ENCODE results near the gene NID1. TPM values are rescaled to one million over a fixed set of nuclear protein-coding genes. Genes with fewer than 3 reads are reported as not detected.

Gene NID1
- total and polyA plus RNA-seq, 9 of the 15 experiments (the other 6 are each of a cell fraction or from before 2014, with no cell fraction given) = 0.22 TPM; not detected in 8

DNA sequence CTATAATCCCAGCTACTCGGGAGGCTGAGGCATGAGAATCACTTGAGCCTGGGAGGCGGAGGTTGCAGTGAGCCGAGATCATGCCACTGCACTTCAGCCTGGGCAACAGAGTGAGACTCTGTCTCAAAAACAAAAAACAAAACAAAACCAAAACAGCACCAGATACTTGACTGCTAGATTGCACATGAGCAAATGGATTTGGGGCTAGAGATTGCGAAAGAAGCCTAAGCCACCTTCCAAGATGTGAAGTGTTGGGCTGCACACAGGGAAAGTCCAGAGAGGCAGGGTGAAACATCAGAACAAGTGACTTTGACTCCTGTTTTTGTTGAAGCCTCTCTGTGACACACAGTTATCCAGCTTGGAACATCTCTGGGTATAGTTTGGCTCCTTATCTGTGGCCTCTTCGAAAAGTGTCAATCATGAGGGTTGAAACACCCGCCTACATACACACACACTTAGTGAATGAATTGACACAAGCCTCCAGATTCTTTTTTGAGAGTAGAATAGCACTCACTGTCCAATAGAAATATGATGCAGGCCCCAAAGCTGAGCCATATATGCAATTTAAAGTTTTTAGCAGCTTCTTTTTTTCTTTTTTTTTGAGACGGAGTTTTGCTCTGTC lies 43.2 kb upstream of the NID1 start (continued):
- TF ChIP-seq, protein P1, sequence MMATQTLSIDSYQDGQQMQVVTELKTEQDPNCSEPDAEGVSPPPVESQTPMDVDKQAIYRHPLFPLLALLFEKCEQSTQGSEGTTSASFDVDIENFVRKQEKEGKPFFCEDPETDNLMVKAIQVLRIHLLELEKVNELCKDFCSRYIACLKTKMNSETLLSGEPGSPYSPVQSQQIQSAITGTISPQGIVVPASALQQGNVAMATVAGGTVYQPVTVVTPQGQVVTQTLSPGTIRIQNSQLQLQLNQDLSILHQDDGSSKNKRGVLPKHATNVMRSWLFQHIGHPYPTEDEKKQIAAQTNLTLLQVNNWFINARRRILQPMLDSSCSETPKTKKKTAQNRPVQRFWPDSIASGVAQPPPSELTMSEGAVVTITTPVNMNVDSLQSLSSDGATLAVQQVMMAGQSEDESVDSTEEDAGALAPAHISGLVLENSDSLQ (IDR thresholded peaks at IDR 0.05) = peak; percentile 94
- no peak for TF ChIP-seq CEBPG (CRISPR knock-in tag; IDR thresholded peaks at IDR 0.05)
- TF ChIP-seq CEBPG (tag; conservative IDR thresholded peaks at IDR 0.05 in 1 of 2, IDR thresholded peaks at IDR 0.05 in 1 of 2) = peak; percentile 47 to 78

DNA sequence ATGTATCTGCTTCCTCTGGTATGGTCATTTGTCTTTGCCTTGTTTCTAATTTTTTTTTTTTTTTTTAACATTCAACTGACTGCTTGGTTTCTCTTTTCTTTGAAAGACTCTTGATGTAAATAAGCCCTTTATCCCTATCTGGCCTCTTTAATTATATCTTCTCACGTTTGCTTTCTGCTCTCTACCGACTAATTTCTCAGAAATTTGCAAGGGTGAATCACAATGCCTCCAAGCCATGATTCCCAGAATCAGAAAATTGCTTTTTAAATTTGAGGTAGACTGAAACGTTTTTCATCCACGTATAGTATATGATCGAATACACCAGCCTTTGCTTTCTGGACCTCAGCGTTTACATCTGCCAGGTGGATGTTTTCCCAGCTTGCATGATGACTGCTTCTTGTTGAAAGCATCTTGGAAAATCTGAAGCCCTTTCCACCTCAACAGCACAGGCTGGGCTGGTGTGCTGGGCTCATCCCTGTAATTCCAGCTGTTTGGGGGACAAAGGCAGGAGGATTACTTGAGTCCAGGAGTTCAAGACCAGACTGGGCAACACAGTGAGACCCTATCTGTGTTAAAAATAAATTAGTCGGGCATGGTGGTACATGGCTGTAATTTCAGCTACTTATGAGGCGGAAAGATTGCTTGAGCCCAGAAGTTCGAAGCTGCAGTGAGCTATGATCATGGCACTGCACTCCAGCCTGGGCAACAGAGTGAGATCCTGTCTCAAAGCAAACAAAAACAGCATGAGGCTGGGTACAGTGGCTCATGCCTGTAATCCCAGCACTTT lies 42.4 kb upstream of the NID1 start:
- Histone ChIP-seq H3K36me3 (ENCODE audit: control insufficient read depth, insufficient read depth, low read length) (no peaks in the 10 kb centered on the region), H3K27ac (ENCODE audit: extremely low read depth, low read depth, low read length) (no peak overlapping the region), H3K9me1 (ENCODE audit: control insufficient read depth, insufficient read depth, low read length) (no peaks in the 10 kb centered on the region), H3K27me3 (ENCODE audit: control insufficient read depth in 2 of 2, insufficient read depth in 2 of 2, low read length in 2 of 2) (peaks cover 0 to 20% of the 10 kb centered on the region in 2 experiments; a peak in 2 of 5 replicates), H3K4me2 (ENCODE audit: insufficient read depth, low read length) (no peak overlapping the region), H3K4me1 (replicated peaks in 1 of 2; ENCODE audit: control insufficient read depth in 2 of 2, insufficient read depth in 2 of 2, low read length in 2 of 2) (peaks cover 3% of the 10 kb centered on the region in 2 experiments; a peak in 3 of 5 replicates), H3K9ac (ENCODE audit: insufficient read depth in 1 of 2, low read depth in 2 of 2, low read length in 2 of 2) (no peak overlapping the region), H3K9me3 (replicated peaks; ENCODE audit: control insufficient read depth, insufficient read depth, low read depth, low read length) (no peaks in the 10 kb centered on the region), H2AFZ (ENCODE audit: low read depth, low read length) (no peak overlapping the region), H4K20me1 (replicated peaks; ENCODE audit: control insufficient read depth, insufficient read depth, low read length) (no peaks in the 10 kb centered on the region; the same call in none of the 2 replicates), H3K79me2 (ENCODE audit: control insufficient read depth, insufficient read depth, low read length) (no peaks in the 10 kb centered on the region), H3K4me3 (no peak overlapping the region)
- intact Hi-C loops (cut with micrococcal nuclease) = loop anchor here (5.0 to 10.0 kb wide), 3 partner anchors 240 to 1697 kb away; no protein-coding TSS in a partner anchor
- CTCF ChIA-PET (ENCODE audit: low intra/inter-chr PET ratio) = interaction anchor here (1.0 kb wide), 1 partner anchor 383 kb away, joined by 3 read pairs; no protein-coding TSS in a partner anchor
- BruUV-seq (replicated peaks) = no TSS peak
- in situ Hi-C loops (cut with MboI) = loop anchor here (25.0 kb wide), 2 partner anchors 1280 to 1455 kb away; no protein-coding TSS in a partner anchor
- ATAC-seq (no peak), FAIRE-seq (no peak), DNase-seq (ENCODE audit: extremely low read depth in 1 of 4, low spot score in 3 of 4) (no peak)
- POLR2A ChIA-PET = interaction anchor here (1.5 kb wide), 1 partner anchor 396 kb away, joined by 3 read pairs; no protein-coding TSS in a partner anchor
- WGBS (ENCODE audit: insufficient coverage, low coverage, missing lambda C conversion rate) = 7% methylated on average over 9 of the region's 9 CpGs
- TF ChIP-seq, protein P2, sequence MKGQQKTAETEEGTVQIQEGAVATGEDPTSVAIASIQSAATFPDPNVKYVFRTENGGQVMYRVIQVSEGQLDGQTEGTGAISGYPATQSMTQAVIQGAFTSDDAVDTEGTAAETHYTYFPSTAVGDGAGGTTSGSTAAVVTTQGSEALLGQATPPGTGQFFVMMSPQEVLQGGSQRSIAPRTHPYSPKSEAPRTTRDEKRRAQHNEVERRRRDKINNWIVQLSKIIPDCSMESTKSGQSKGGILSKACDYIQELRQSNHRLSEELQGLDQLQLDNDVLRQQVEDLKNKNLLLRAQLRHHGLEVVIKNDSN (CRISPR knock-in tag; IDR thresholded peaks at IDR 0.05) = 0 out of 2 replicates have a peak, but pooled peaks have one; percentile 16
- TF ChIP-seq ZNF785 (CRISPR knock-in tag; IDR thresholded peaks at IDR 0.05) = no peak
- TF ChIP-seq THRAP3 (IDR thresholded peaks at IDR 0.05; ENCODE audit: borderline replicate concordance) = no peak
- peak; percentile 87 for TF ChIP-seq ZNF121 (CRISPR knock-in tag; conservative IDR thresholded peaks at IDR 0.05)
- TF ChIP-seq MAFF (IDR thresholded peaks at IDR 0.05; ENCODE audit: low read length) = no peak
- no peak for TF ChIP-seq CC2D1A (IDR thresholded peaks at IDR 0.05)
- TF ChIP-seq, protein P3, sequence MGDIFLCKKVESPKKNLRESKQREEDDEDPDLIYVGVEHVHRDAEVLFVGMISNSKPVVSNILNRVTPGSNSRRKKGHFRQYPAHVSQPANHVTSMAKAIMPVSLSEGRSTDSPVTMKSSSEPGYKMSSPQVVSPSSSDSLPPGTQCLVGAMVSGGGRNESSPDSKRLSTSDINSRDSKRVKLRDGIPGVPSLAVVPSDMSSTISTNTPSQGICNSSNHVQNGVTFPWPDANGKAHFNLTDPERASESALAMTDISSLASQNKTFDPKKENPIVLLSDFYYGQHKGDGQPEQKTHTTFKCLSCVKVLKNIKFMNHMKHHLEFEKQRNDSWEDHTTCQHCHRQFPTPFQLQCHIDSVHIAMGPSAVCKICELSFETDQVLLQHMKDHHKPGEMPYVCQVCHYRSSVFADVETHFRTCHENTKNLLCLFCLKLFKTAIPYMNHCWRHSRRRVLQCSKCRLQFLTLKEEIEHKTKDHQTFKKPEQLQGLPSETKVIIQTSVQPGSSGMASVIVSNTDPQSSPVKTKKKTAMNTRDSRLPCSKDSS (IDR thresholded peaks at IDR 0.05; ENCODE audit: low read depth, partially characterized antibody) = no peak
- no peak for TF ChIP-seq MXI1 (IDR thresholded peaks at IDR 0.05; ENCODE audit: low read depth, low read length)
- TF ChIP-seq NFATC3 (IDR thresholded peaks at IDR 0.05) = no peak
- TF ChIP-seq MCM2 (IDR thresholded peaks at IDR 0.05; ENCODE audit: low read depth) = no peak
- TF ChIP-seq, protein P4, sequence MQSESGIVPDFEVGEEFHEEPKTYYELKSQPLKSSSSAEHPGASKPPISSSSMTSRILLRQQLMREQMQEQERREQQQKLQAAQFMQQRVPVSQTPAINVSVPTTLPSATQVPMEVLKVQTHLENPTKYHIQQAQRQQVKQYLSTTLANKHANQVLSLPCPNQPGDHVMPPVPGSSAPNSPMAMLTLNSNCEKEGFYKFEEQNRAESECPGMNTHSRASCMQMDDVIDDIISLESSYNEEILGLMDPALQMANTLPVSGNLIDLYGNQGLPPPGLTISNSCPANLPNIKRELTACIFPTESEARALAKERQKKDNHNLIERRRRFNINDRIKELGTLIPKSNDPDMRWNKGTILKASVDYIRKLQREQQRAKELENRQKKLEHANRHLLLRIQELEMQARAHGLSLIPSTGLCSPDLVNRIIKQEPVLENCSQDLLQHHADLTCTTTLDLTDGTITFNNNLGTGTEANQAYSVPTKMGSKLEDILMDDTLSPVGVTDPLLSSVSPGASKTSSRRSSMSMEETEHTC (IDR thresholded peaks at IDR 0.05) = no peak
- TF ChIP-seq HNRNPK (IDR thresholded peaks at IDR 0.05; ENCODE audit: low read depth, low read length, poor library complexity, severe bottlenecking) = no peak

Measured in K562 (cell line).